Motor neuron (in vitro differentiated cells): ENCODE data around the gene F5. TPM values are rescaled to one million over a fixed set of nuclear protein-coding genes. Genes with fewer than 3 reads are reported as not detected.
"Not testable (repeated sequence)": the region's sequence is repeated elsewhere in the genome, so short reads cannot be mapped to it uniquely, and the experiment has no call there.

Source experiments
- ATAC-seq, 8 experiments: fragments of 200-7000 bp; cut with Tn5 transposase; replicated peaks in 6 of 8; 2 replicates each; pipeline ENCODE4 v1.8.0; 2021; ENCODE audit warnings: mild to moderate bottlenecking in 8 of 8, moderate library complexity in 8 of 8
- H3K27ac ChIP-seq, 2 donors: fragments of 250-450 bp; sonication (Bioruptor Pico); 2 replicates each; pipeline ENCODE4 v1.9.0; 2021; ENCODE audit warnings: antibody characterized with exemption in 2 of 2, mild to moderate bottlenecking in 2 of 2, moderate library complexity in 1 of 2
- H3K4me1 ChIP-seq, 2 donors: fragments of 250-450 bp; sonication (Bioruptor Pico); replicated peaks in 1 of 2; 2 replicates each; pipeline ENCODE4 v1.6.1; 2021; ENCODE audit warnings: antibody characterized with exemption in 2 of 2, mild to moderate bottlenecking in 2 of 2, moderate library complexity in 1 of 2
- H3K4me3 ChIP-seq, 5 donors: fragments of 250-450 bp; sonication (Bioruptor Pico); 2 replicates each; pipeline ENCODE4 v1.9.0; 2021; ENCODE audit warnings: antibody characterized with exemption in 5 of 5, mild to moderate bottlenecking in 5 of 5, moderate library complexity in 4 of 5
- WGBS, 10 experiments: fragments of 450-650 bp; shearing (Covaris generic); methylation state at CpG; one replicate each; pipeline ENCODE4 v1.0.0; 2022; 5-methylcytosine and 5-hydroxymethylcytosine counted together
- in situ Hi-C, 9 experiments: fragments of 400-800 bp; cut with MboI; loops; one replicate each; pipeline ENCODE4 v1.15.0; 2021; ENCODE audit warnings: low sequenced_read_pairs in 9 of 9, low pct_unique_long_range_greater_than_20kb in 2 of 9; ENCODE audit not compliant: unreplicated experiment in 9 of 9
- total RNA-seq, 8 experiments: library from RNA; unstranded; fragments of 300-600 nt; gene quantifications; 2 replicates each; pipeline versions ENCODE4 v1.2.3 to v1.2.4, GENCODE V29; 2022

The F5 gene
- total RNA-seq, 8 experiments from 2014 or later: 0.07 to 30.1 (median 0.20) TPM; not detected in 1

- in situ Hi-C loops: loop anchor here in 1 of 9 experiments (25.0 kb wide), 1 partner anchor 249 kb away; no protein-coding TSS in a partner anchor
- no peak for ATAC-seq
- Histone ChIP-seq H3K4me1 (no peaks in the 10 kb centered on the region), H3K27ac (no peak overlapping the region), H3K4me3 (no peak overlapping the region)
- WGBS, 10 experiments: 6 to 100% (median 87%) methylated on average over 1 of the region's 1 CpG; no CpG with 5 or more reads in 1 of the 10 experiments
Measured at GRCh38 chr1:169563019-169563615, 23.2 kb downstream of the F5 start.

GRCh38 chr1:169561692-169562091 lies 24.6 kb downstream of the F5 start:
- H3K4me3 ChIP-seq: no peak overlapping the region
- 0 to 100% (median 42%) methylated on average over 1 of the region's 1 CpG; no CpG with 5 or more reads in 1 of the 10 experiments for WGBS, 10 experiments
- no peaks in the 10 kb centered on the region for H3K4me1 ChIP-seq
- in situ Hi-C loops: loop anchor here in 1 of 9 experiments (25.0 kb wide), 1 partner anchor 251 kb away; no protein-coding TSS in a partner anchor
- no peak for ATAC-seq
- H3K27ac ChIP-seq: no peak overlapping the region

GRCh38 chr1:169557131-169557530 lies 29.1 kb downstream of the F5 start:
- in situ Hi-C loops: loop anchor here in 1 of 9 experiments (25.0 kb wide), 1 partner anchor 255 kb away; no protein-coding TSS in a partner anchor

GRCh38 chr1:169550294-169550693 lies 36.0 kb downstream of the F5 start:
- no peak overlapping the region for H3K4me3 ChIP-seq
- H3K4me1 ChIP-seq: no peaks in the 10 kb centered on the region
- ATAC-seq: peak in 7 of 8 experiments; percentile 25 to 84 (median 61)
- in situ Hi-C loops: loop anchor here in 1 of 9 experiments (25.0 kb wide), 1 partner anchor 262 kb away; no protein-coding TSS in a partner anchor
- 36 to 100% (median 64%) methylated on average over 1 to 2 of the region's 4 CpGs; no CpG with 5 or more reads in 2 of the 10 experiments for WGBS, 10 experiments
- no peak overlapping the region for H3K27ac ChIP-seq

More at GRCh38 chr1:169557131-169557530, 29.1 kb downstream of the F5 start:
- Histone ChIP-seq H3K4me3 (no peak overlapping the region), H3K4me1 (no peaks in the 10 kb centered on the region), H3K27ac (no peak overlapping the region)
- no peak for ATAC-seq
- WGBS, 10 experiments: 0 to 91% (median 75%) methylated on average over 1 to 5 of the region's 5 CpGs

- Histone ChIP-seq H3K27ac (no peak overlapping the region), H3K4me3 (no peak overlapping the region), H3K4me1 (no peaks in the 10 kb centered on the region)
- no peak for ATAC-seq
- in situ Hi-C loops: loop anchor here in 3 of 9 experiments (10.0 to 25.0 kb wide), 5 partner anchors 73 to 1211 kb away; no protein-coding TSS in a partner anchor
- 0 to 81% (median 60%) methylated on average over 1 to 2 of the region's 2 CpGs; no CpG with 5 or more reads in 3 of the 10 experiments for WGBS, 10 experiments
Measured at GRCh38 chr1:169548282-169548681, 38.0 kb downstream of the F5 start.

- in situ Hi-C loops: loop anchor here in 3 of 9 experiments (10.0 to 25.0 kb wide), 5 partner anchors 72 to 1209 kb away; no protein-coding TSS in a partner anchor
- H3K4me1 ChIP-seq: no peaks in the 10 kb centered on the region
- ATAC-seq: peak; percentile 83 to 97 (median 94)
- no peak overlapping the region for H3K4me3 ChIP-seq
- no peak overlapping the region for H3K27ac ChIP-seq
- WGBS, 10 experiments: 17 to 68% (median 50%) methylated on average over 1 to 15 of the region's 15 CpGs; no CpG with 5 or more reads in 1 of the 10 experiments
Measured at GRCh38 chr1:169546087-169546995, 39.9 kb downstream of the F5 start.

- no peak for ATAC-seq
- Histone ChIP-seq H3K4me1 (no peaks in the 10 kb centered on the region), H3K4me3 (no peak overlapping the region), H3K27ac (no peak overlapping the region)
- in situ Hi-C loops: loop anchor here in 3 of 9 experiments (10.0 to 25.0 kb wide), 5 partner anchors 71 to 1208 kb away; no protein-coding TSS in a partner anchor
- WGBS, 10 experiments: 51 to 100% (median 94%) methylated on average over 1 to 2 of the region's 2 CpGs; no CpG with 5 or more reads in 1 of the 10 experiments
Measured at GRCh38 chr1:169545472-169545871, 40.8 kb downstream of the F5 start.

- H3K27ac ChIP-seq: no peak overlapping the region
- 20 to 79% (median 63%) methylated on average over 1 to 3 of the region's 3 CpGs; no CpG with 5 or more reads in 1 of the 10 experiments for WGBS, 10 experiments
- no peak overlapping the region for H3K4me3 ChIP-seq
- in situ Hi-C loops: loop anchor here in 2 of 9 experiments (25.0 kb wide), 3 partner anchors 152 to 1202 kb away; no protein-coding TSS in a partner anchor
- ATAC-seq: peak in 3 of 8 experiments; percentile 65 to 99 (median 92)
- no peaks in the 10 kb centered on the region for H3K4me1 ChIP-seq
Measured at GRCh38 chr1:169538998-169539871, 47.0 kb downstream of the F5 start.

- in situ Hi-C loops: loop anchor here in 2 of 9 experiments (25.0 kb wide), 3 partner anchors 147 to 1197 kb away; no protein-coding TSS in a partner anchor
- Histone ChIP-seq H3K27ac (no peak overlapping the region), H3K4me1 (no peaks in the 10 kb centered on the region), H3K4me3 (no peak overlapping the region)
- ATAC-seq: no peak
- WGBS, 10 experiments: 63 to 100% (median 92%) methylated on average over 1 to 2 of the region's 2 CpGs; no CpG with 5 or more reads in 1 of the 10 experiments
Measured at GRCh38 chr1:169534653-169535052, 51.6 kb downstream of the F5 start.

- H3K27ac ChIP-seq, ATAC-seq, H3K4me3 ChIP-seq, H3K4me1 ChIP-seq: not testable (repeated sequence)
- 82 to 100% (median 93%) methylated on average over 1 to 8 of the region's 9 CpGs; no CpG with 5 or more reads in 1 of the 10 experiments for WGBS, 10 experiments
- in situ Hi-C loops: loop anchor here in 2 of 9 experiments (25.0 kb wide), 3 partner anchors 146 to 1196 kb away; no protein-coding TSS in a partner anchor
Measured at GRCh38 chr1:169533528-169534190, 52.6 kb downstream of the F5 start.

GRCh38 chr1:169530448-169530847 lies 55.8 kb downstream of the F5 start:
- peak in 3 of 8 experiments; percentile 27 to 79 (median 69) for ATAC-seq
- Histone ChIP-seq H3K27ac (no peak overlapping the region), H3K4me3 (no peak overlapping the region), H3K4me1 (no peaks in the 10 kb centered on the region)
- in situ Hi-C loops: loop anchor here in 2 of 9 experiments (25.0 kb wide), 3 partner anchors 143 to 1193 kb away; no protein-coding TSS in a partner anchor
- 17 to 90% (median 67%) methylated on average over 1 to 3 of the region's 3 CpGs; no CpG with 5 or more reads in 1 of the 10 experiments for WGBS, 10 experiments
